Erythroblast (primary cell): ENCODE data around the gene CUX1.

Experiments
- GATA1 ChIP-seq: IDR thresholded peaks from 2 replicates; pipeline ENCODE4 v1.6.1; 2011; ENCODE audit warnings: low read depth, mild to moderate bottlenecking, control low read depth, low read length, moderate library complexity
- POLR2A ChIP-seq: IDR thresholded peaks from 2 replicates; pipeline ENCODE4 v1.6.1; 2011; ENCODE audit warnings: mild to moderate bottlenecking, low read length

DNA sequence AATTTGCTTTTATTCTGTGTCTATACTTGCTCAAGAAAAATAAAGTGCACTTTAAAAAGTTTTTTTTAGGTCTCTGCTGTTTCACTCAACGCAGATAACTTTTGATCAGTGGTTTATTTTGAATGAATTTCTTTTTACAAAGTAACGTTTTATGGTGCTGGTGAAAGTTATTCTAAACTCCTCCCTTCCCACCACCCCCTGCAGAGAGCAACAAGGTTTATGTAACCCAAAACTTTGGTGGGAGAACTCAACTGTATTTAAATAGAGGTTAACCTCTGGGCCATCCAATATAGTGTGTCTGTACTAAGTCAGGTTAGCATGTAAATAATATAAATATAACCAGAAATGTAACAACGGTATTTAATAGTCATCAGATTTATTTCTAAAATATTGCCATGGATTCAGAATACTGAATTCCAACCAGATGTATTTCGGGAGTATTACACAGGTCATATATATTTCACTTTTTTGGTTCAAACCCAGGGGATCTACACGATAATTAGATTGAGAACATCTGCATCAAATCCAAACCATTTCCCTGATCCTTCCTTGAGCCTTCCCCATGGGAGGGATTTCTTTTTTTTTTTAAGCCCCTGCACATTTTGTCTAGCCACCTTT is 3.9 kb upstream of the CUX1 start:
- TF ChIP-seq POLR2A (no peak), GATA1 (no peak)
